ENCODE measurements around the gene CDHR5.
"Not testable (repeated sequence)": the region's sequence is repeated elsewhere in the genome, so short reads cannot be mapped to it uniquely, and the experiment has no call there.

CDHR5 gene

GRCh38 chr11:577611-577894 lies 47.2 kb downstream of the CDHR5 start:
- DNase-seq (ENCODE audit: extremely low read depth, low read depth): no peak
- peak overlapping the region; percentile 91 for H3K4me3 ChIP-seq (replicated peaks; ENCODE audit: low read depth, low read length)
- TF ChIP-seq CTCF (IDR thresholded peaks at IDR 0.05; ENCODE audit: low read depth, low read length, missing control alignments): no peak

- no peak for DNase-seq (ENCODE audit: extremely low read depth, low read depth)
- peak overlapping the region; percentile 91 for H3K4me3 ChIP-seq (replicated peaks; ENCODE audit: low read depth, low read length)
- TF ChIP-seq CTCF (IDR thresholded peaks at IDR 0.05; ENCODE audit: low read depth, low read length, missing control alignments): no peak
Measured at GRCh38 chr11:576811-577610, 47.7 kb downstream of the CDHR5 start.

GRCh38 chr11:575996-576768 lies 48.6 kb downstream of the CDHR5 start, which contains the start of gene PHRF1:
Gene PHRF1, plus strand, starts transcription at chr11:576470. Its CDS starts 5,043 bp downstream, at chr11:581513.
- H3K4me3 ChIP-seq (replicated peaks; ENCODE audit: low read depth, low read length): peak within 1 kb of the TSS; percentile 91
- peak; percentile 77 for DNase-seq (ENCODE audit: extremely low read depth, low read depth)
- no peak for TF ChIP-seq CTCF (IDR thresholded peaks at IDR 0.05; ENCODE audit: low read depth, low read length, missing control alignments)

- no peak for DNase-seq (ENCODE audit: extremely low read depth, low read depth)
- peak overlapping the region; percentile 56 for H3K4me3 ChIP-seq (replicated peaks; ENCODE audit: low read depth, low read length)
- TF ChIP-seq CTCF (IDR thresholded peaks at IDR 0.05; ENCODE audit: low read depth, low read length, missing control alignments): no peak
Measured at GRCh38 chr11:575313-575995, 49.3 kb downstream of the CDHR5 start.

GRCh38 chr11:574632-575312 lies 50.0 kb downstream of the CDHR5 start:
- no peak for DNase-seq (ENCODE audit: extremely low read depth, low read depth)
- peak overlapping the region; percentile 56 for H3K4me3 ChIP-seq (replicated peaks; ENCODE audit: low read depth, low read length)
- no peak for TF ChIP-seq CTCF (IDR thresholded peaks at IDR 0.05; ENCODE audit: low read depth, low read length, missing control alignments)

- not testable (repeated sequence) for DNase-seq (ENCODE audit: extremely low read depth, low read depth); H3K4me3 ChIP-seq (replicated peaks; ENCODE audit: low read depth, low read length)
Measured at GRCh38 chr11:574031-574570, 50.7 kb downstream of the CDHR5 start.
